GM19043 (cell line): ENCODE measurements around the gene MISFA.
A peak's percentile ranks its signal among the peaks of the same experiment; 100 is the strongest.
"Not testable (repeated sequence)": the region's sequence is repeated elsewhere in the genome, so short reads cannot be mapped to it uniquely, and the experiment has no call there.

ENCODE experiments used
- ATAC-seq: cut with Tn5 transposase; IDR thresholded peaks from one replicate; pipeline ENCODE4 v1.9.1; 2021; ENCODE audit warnings: low read depth; ENCODE audit not compliant: unreplicated experiment

MISFA gene

GRCh38 chr11:18617688-18618341 lies 18.2 kb downstream of the MISFA start:
- ATAC-seq: no peak

- ATAC-seq: no peak
Observed at GRCh38 chr11:18618342-18619025, 18.9 kb downstream of the MISFA start.

GRCh38 chr11:18623707-18624106 lies 24.1 kb downstream of the MISFA start:
- ATAC-seq: no peak

GRCh38 chr11:18624161-18624560 lies 24.6 kb downstream of the MISFA start:
- ATAC-seq: no peak

- no peak for ATAC-seq
Observed at GRCh38 chr11:18632841-18633240, 33.3 kb downstream of the MISFA start.

- ATAC-seq: peak; percentile 69
Observed at GRCh38 chr11:18633256-18634139, 33.9 kb downstream of the MISFA start.

GRCh38 chr11:18634140-18635032 lies 34.8 kb downstream of the MISFA start, which contains the start of gene SPTY2D1:
SPTY2D1 (minus strand) TSS chr11:18634342; CDS start chr11:18634257, 85 bp downstream.
- ATAC-seq: peak; percentile 92

GRCh38 chr11:18641677-18642076 lies 42.1 kb downstream of the MISFA start:
- no peak for ATAC-seq

- ATAC-seq: not testable (repeated sequence)
Observed at GRCh38 chr11:18643034-18643433, 43.4 kb downstream of the MISFA start.

- peak; percentile 54 for ATAC-seq
Observed at GRCh38 chr11:18650353-18650752, 50.8 kb downstream of the MISFA start.

GRCh38 chr11:18650859-18651557 lies 51.4 kb downstream of the MISFA start:
- peak; percentile 80 for ATAC-seq
